ENCODE data around the gene TMEM145.

DNA sequence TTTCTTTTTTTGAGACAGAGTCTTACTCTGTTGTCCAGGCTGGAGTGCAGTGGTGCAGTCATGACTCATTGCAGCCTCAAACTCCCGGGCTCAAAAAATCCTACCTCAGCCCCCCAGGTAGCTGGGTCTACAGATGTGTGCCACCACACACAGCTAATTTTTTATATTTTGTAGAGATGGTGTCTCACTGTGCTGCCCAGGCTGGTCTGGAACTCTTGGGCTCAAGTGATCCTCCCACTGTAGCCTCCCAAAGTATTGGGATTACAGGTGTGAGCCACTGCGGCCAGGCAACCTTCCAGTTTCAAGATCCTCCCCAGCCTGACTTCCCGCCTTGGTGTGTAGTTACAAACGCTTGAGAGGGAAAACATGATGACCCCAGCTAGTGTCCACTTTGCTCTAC lies 54.8 kb downstream of the TMEM145 start:
- TF ChIP-seq, protein P1, sequence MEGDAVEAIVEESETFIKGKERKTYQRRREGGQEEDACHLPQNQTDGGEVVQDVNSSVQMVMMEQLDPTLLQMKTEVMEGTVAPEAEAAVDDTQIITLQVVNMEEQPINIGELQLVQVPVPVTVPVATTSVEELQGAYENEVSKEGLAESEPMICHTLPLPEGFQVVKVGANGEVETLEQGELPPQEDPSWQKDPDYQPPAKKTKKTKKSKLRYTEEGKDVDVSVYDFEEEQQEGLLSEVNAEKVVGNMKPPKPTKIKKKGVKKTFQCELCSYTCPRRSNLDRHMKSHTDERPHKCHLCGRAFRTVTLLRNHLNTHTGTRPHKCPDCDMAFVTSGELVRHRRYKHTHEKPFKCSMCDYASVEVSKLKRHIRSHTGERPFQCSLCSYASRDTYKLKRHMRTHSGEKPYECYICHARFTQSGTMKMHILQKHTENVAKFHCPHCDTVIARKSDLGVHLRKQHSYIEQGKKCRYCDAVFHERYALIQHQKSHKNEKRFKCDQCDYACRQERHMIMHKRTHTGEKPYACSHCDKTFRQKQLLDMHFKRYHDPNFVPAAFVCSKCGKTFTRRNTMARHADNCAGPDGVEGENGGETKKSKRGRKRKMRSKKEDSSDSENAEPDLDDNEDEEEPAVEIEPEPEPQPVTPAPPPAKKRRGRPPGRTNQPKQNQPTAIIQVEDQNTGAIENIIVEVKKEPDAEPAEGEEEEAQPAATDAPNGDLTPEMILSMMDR (IDR thresholded peaks at IDR 0.05) = no peak
- no peak for TF ChIP-seq EP300 (IDR thresholded peaks at IDR 0.05)

All from upper lobe of left lung (tissue), 4 donors.